Small intestine (tissue), 4 donors: ENCODE measurements around the gene RHOH. TPM values are rescaled to one million over a fixed set of nuclear protein-coding genes. Genes with fewer than 3 reads are reported as not detected.

Source experiments
- polyA plus RNA-seq, 4 donors: library from polyadenylated mRNA; stranded (reverse) in 3 of 4; unstranded in 1 of 4; fragments of 200-250 nt in 3 of 4; fragments of 120-200 nt in 1 of 4; gene quantifications; one replicate each; pipeline versions ENCODE4 v1.2.1 to v1.2.3, GENCODE V29; 2013
- donor health status: healthy with polysubstance abuse.
- donor health status: Bipolar disorder and iron deficiency.
- donor health status: healthy.

Gene RHOH
- polyA plus RNA-seq, 4 donors = 2.9 to 11.6 (median 3.7) TPM

Other genes with a start within 250 kb of the RHOH start
- 10 to 100 TPM; 17.6 to 49.4 (median 23.0) TPM for gene PDS5A, start 219.1 kb upstream of the RHOH start, polyA plus RNA-seq
- 10 to 100 TPM in 1 of 4 donors, 1 to 10 TPM in 3; 1.1 to 18.3 (median 1.6) TPM for gene N4BP2, start 140.2 kb upstream of the RHOH start, polyA plus RNA-seq
- under 1 TPM in 2 of 4 donors, not detected in 2; 0.01 TPM for gene CHRNA9, start 138.3 kb downstream of the RHOH start, polyA plus RNA-seq